HCT116 (cell line): ENCODE results near the gene DYNC2I2. TPM values are rescaled to one million over a fixed set of nuclear protein-coding genes. Genes with fewer than 3 reads are reported as not detected.

Experiments used
- ATAC-seq: fragments of 200-7000 bp; cut with Tn5 transposase; 2 replicates; pipeline ENCODE4 v1.9.1; 2020; ENCODE audit warnings: mild to moderate bottlenecking, moderate library complexity
- BruUV-seq: library from RNA; stranded (reverse); fragments of 400-500 nt; replicated peaks from 2 replicates; lab custom pipeline; 2021; lab: Mats Ljungman, UMichigan
- CTCF ChIA-PET: fragments of 300-600 bp; sonication (Branson Sonifier 250); formaldehyde crosslinking; loops from one replicate; lab custom pipeline; 2021; ENCODE audit warnings: antibody characterized with exemption; lab: Charles Lee
- POLR2A ChIA-PET: fragments of 300-600, 350-600 bp; sonication (Branson Sonifier 250); formaldehyde crosslinking; loops from one replicate; lab custom pipeline; 2021; ENCODE audit warnings: antibody characterized with exemption; lab: Charles Lee
- RAD21 ChIA-PET, 2 experiments: fragments of 300-600 bp; sonication (Branson Sonifier 250); formaldehyde crosslinking; loops; one replicate each; lab custom pipeline; 2023; ENCODE audit warnings: low total read pairs in 2 of 2; ENCODE audit not compliant: uncharacterized antibody in 2 of 2, unreplicated experiment in 2 of 2, low non-redundant PET in 1 of 2; lab: Charles Lee
- DNase-seq: peaks from one replicate; pipeline ENCODE4 v3.0.0-alpha.2; 2010; ENCODE audit warnings: low read depth, low spot score
- H2AFZ ChIP-seq: fragments of 200-600 bp; shearing (Covaris generic), sonication (generic); 2 replicates; pipeline ENCODE4 v1.6.1; 2017; ENCODE audit warnings: low read depth, mixed run types, mixed read lengths, antibody characterized with exemption, low read length; ENCODE audit not compliant: poor library complexity, severe bottlenecking
- H3K27ac ChIP-seq: 2 replicates; pipeline ENCODE4 v1.5.1; 2012; ENCODE audit warnings: low read depth, low read length
- H3K27me3 ChIP-seq: fragments of 200-600 bp; sonication (generic); 2 replicates; pipeline ENCODE4 v1.6.1; 2016; ENCODE audit warnings: mixed run types, low read length, mixed read lengths; ENCODE audit not compliant: insufficient read depth
- H3K36me3 ChIP-seq, 2 experiments: fragments of 200-500 bp in 1 of 2; fragments of 200-600 bp in 1 of 2; sonication (Bioruptor generic) in 1 of 2; sonication (generic) in 1 of 2; 2 replicates each; pipeline versions ENCODE4 v1.5.1 to v1.6.1; 2014 to 2016; ENCODE audit warnings: low read length in 2 of 2, inconsistent platforms in 1 of 2, mixed read lengths in 1 of 2, mixed run types in 1 of 2; ENCODE audit not compliant: insufficient read depth in 2 of 2, control insufficient read depth in 1 of 2
- H3K4me1 ChIP-seq, 2 experiments: fragments of 200-600 bp in 1 of 2; sonication (generic) in 1 of 2; 2 replicates each; pipeline versions ENCODE4 v1.5.1 to v1.6.1; 2012 to 2017; ENCODE audit warnings: low read length in 2 of 2, inconsistent platforms in 1 of 2, mild to moderate bottlenecking in 1 of 2, mixed read lengths in 1 of 2, mixed run types in 1 of 2, moderate library complexity in 1 of 2; ENCODE audit not compliant: insufficient read depth in 2 of 2, control insufficient read depth in 1 of 2
- H3K4me2 ChIP-seq: fragments of 200-600 bp; sonication (generic); 2 replicates; pipeline ENCODE4 v1.6.1; 2017; ENCODE audit warnings: mixed run types, low read length, mixed read lengths
- H3K4me3 ChIP-seq, 2 experiments: fragments of 200-600 bp in 1 of 2; sonication (generic) in 1 of 2; replicated peaks in 1 of 2; 2 replicates each; pipeline ENCODE4 v1.5.1; 2011 to 2016; ENCODE audit warnings: low read length in 2 of 2, control low read depth in 1 of 2, low read depth in 1 of 2, mild to moderate bottlenecking in 1 of 2, mixed read lengths in 1 of 2, mixed run types in 1 of 2
- H3K79me2 ChIP-seq: fragments of 200-600 bp; sonication (generic); 2 replicates; pipeline ENCODE4 v1.6.1; 2017; ENCODE audit warnings: mild to moderate bottlenecking, mixed run types, low read length, moderate library complexity, mixed read lengths; ENCODE audit not compliant: insufficient read depth
- H3K9ac ChIP-seq: fragments of 200-600 bp; sonication (generic); 2 replicates; pipeline ENCODE4 v1.6.1; 2016; ENCODE audit warnings: low read length, mixed read lengths
- H3K9me2 ChIP-seq: fragments of 200-600 bp; sonication (generic), shearing (Covaris generic); 2 replicates; pipeline ENCODE4 v1.6.1; 2017; ENCODE audit warnings: mixed run types, mild to moderate bottlenecking, moderate library complexity; ENCODE audit not compliant: insufficient read depth
- H3K9me3 ChIP-seq, 2 experiments: fragments of 200-500 bp in 1 of 2; fragments of 200-600 bp in 1 of 2; sonication (Bioruptor generic) in 1 of 2; sonication (generic) in 1 of 2; 2 replicates each; pipeline ENCODE4 v1.6.1; 2014 to 2017; ENCODE audit warnings: low read length in 2 of 2, mixed read lengths in 2 of 2, inconsistent platforms in 1 of 2, low read depth in 1 of 2, mild to moderate bottlenecking in 1 of 2, mixed run types in 1 of 2, moderate library complexity in 1 of 2; ENCODE audit not compliant: control insufficient read depth in 1 of 2, insufficient read depth in 1 of 2
- H4K20me1 ChIP-seq: fragments of 200-600 bp; sonication (generic), shearing (Covaris generic); 2 replicates; pipeline ENCODE4 v1.6.1; 2017; ENCODE audit warnings: mixed run types, mild to moderate bottlenecking, moderate library complexity; ENCODE audit not compliant: insufficient read depth
- CBX3 ChIP-seq: IDR thresholded peaks from 2 replicates; pipeline ENCODE4 v1.6.1; 2012; ENCODE audit warnings: low read depth
- CEBPB ChIP-seq: IDR thresholded peaks from 2 replicates; pipeline ENCODE4 v1.6.1; 2012; ENCODE audit warnings: low read depth
- CTCF ChIP-seq, 3 experiments: fragments of 200-600 bp in 1 of 3; sonication (generic) in 1 of 3; IDR thresholded peaks in 2 of 3; conservative IDR thresholded peaks in 1 of 3; 2 replicates each; pipeline ENCODE4 v1.5.1; 2012 to 2017; ENCODE audit warnings: low read depth in 2 of 3, low read length in 2 of 3, antibody characterized with exemption in 1 of 3, borderline replicate concordance in 1 of 3, control low read depth in 1 of 3, mild to moderate bottlenecking in 1 of 3, mixed read lengths in 1 of 3, mixed run types in 1 of 3, moderate library complexity in 1 of 3; ENCODE audit not compliant: insufficient read depth in 1 of 3
- EGR1 ChIP-seq: IDR thresholded peaks from 2 replicates; pipeline ENCODE4 v1.6.1; 2012; ENCODE audit warnings: low read depth
- ELF1 ChIP-seq: IDR thresholded peaks from 2 replicates; pipeline ENCODE4 v1.6.1; 2012; ENCODE audit warnings: low read depth, borderline replicate concordance
- EZH2phosphoT487 ChIP-seq: fragments of 200-600 bp; IDR thresholded peaks from 2 replicates; pipeline ENCODE4 v1.6.1; 2018; ENCODE audit warnings: antibody characterized with exemption, borderline replicate concordance
- JUND ChIP-seq: IDR thresholded peaks from 2 replicates; pipeline ENCODE4 v1.6.1; 2012
- POLR2A ChIP-seq: IDR thresholded peaks from 2 replicates; pipeline ENCODE4 v1.7.0; 2011; ENCODE audit warnings: borderline replicate concordance; ENCODE audit not compliant: insufficient read depth, insufficient read length; ENCODE audit errors: extremely low read depth
- POLR2AphosphoS5 ChIP-seq: IDR thresholded peaks from 2 replicates; pipeline ENCODE4 v1.6.1; 2011; ENCODE audit warnings: mild to moderate bottlenecking, low read depth, low read length, moderate library complexity
- REST ChIP-seq: IDR thresholded peaks from 2 replicates; pipeline ENCODE4 v1.6.1; 2012; ENCODE audit warnings: low read depth
- SIN3A ChIP-seq: IDR thresholded peaks from 2 replicates; pipeline ENCODE4 v1.6.1; 2012; ENCODE audit warnings: low read depth
- SRF ChIP-seq: IDR thresholded peaks from 2 replicates; pipeline ENCODE4 v1.6.1; 2012; ENCODE audit warnings: low read depth
- TCF7L2 ChIP-seq: IDR thresholded peaks from 2 replicates; pipeline ENCODE4 v1.7.0; 2011; ENCODE audit warnings: borderline replicate concordance, inconsistent platforms; ENCODE audit not compliant: insufficient read depth, insufficient read length; ENCODE audit errors: extremely low read depth
- YY1 ChIP-seq: IDR thresholded peaks from 2 replicates; pipeline ENCODE4 v1.6.1; 2011; ENCODE audit warnings: low read length, low read depth, moderate library complexity, mild to moderate bottlenecking; ENCODE audit not compliant: insufficient replicate concordance; ENCODE audit errors: extremely low read depth
- intact Hi-C: fragments of 100-400 bp; cut with micrococcal nuclease; formaldehyde crosslinking; loops from 2 replicates; pipeline ENCODE4 v1.10.0; 2022
- total RNA-seq: library from RNA; stranded (reverse); gene quantifications from one replicate; pipeline ENCODE4 v1.2.1, GENCODE V29; 2021; ENCODE audit not compliant: unreplicated experiment
- TF ChIP-seq, protein P1 (sequence below): IDR thresholded peaks from 2 replicates; pipeline ENCODE4 v1.6.1; 2012

Gene DYNC2I2
- total RNA-seq, 1 experiment from 2014 or later, result 155 TPM

DNA sequence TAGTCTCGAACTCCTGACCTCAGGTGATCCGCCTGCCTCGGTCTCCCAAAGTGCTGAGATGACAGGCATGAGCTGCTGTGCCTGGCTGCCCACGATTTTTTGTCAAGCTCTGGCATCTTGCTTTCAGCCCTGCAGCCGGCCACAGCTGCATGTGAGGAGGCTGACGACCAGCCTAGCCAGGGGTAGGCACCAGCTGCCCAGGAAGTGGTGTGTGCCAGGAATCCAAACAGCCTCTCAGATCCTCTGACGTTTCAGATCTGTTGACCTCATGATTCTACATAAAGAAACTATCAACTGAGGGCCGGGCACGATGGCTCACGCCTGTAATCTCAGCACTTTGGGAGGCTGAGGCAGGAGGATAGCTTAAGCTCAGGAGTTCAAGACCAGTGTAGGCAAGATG, 19.0 kb downstream of the DYNC2I2 start (continued):
- TF ChIP-seq YY1, result no peak
- TF ChIP-seq CBX3, result no peak
- TF ChIP-seq POLR2AphosphoS5, result no peak
- no peak for TF ChIP-seq JUND
- TF ChIP-seq, all 23 proteins: peak for 0

DNA sequence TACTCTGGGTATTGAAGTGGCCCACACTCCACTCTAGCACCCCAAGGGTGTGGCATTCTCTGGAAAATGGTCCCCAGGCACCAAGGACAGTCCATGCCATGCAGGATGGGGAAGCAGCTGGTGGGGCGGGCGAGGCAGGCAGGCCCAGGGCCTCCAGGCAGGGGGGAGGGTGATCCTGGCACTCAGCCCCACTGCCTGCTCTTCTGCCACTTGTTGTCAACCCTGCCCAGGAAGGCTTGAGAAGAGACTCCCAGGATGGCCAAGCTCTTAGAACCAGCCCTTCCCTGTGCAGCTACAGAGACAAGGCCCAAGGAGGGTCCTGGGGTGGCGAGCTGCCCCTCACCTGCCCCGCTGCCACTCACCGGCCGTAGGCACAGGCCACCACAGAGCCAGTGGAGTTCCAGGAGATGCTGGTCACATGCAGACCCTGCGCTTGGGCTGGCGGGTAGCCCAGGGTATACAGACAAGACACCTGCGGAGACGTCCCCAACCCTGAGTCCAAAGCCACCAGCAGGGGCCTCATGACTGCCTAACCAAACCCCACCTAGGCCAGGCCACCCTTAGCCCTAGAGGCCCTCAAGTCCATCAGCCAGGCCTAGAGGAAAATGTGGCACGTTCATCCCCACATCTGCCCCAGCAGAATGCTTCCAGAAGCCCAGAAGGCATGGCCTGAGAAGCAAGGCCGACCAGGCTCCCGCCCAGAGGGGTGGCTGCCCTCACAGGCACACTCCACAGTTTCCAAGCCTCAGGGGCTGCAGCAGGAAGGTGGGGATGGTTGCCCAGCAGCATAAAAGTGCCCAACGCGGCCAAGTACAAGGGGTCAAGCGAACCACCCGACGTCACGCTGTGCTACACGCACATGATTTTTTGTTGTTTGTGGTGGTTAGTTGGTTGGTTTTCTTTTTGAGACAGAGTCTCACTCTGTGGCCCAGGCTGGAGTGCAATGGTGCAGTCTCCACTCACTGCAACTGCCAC, 19.8 kb downstream of the DYNC2I2 start:
- H3K4me3 ChIP-seq, result peak overlapping the region in 1 of 2 experiments; percentile 53; a peak in 2 of 4 replicates
- H3K9ac ChIP-seq, result peak overlapping the region; percentile 80
- no peak for TF ChIP-seq SIN3A
- TF ChIP-seq EZH2phosphoT487, result no peak
- TF ChIP-seq CTCF (IDR thresholded peaks at IDR 0.05 in 2 of 3, conservative IDR thresholded peaks at IDR 0.05 in 1 of 3; ENCODE audit: borderline replicate concordance in 1 of 3, insufficient read depth in 1 of 3, low read depth in 2 of 3, low read length in 2 of 3), result no peak
- no peak for TF ChIP-seq ELF1
- no peak for TF ChIP-seq SRF
- TF ChIP-seq TCF7L2, result no peak
- TF ChIP-seq POLR2AphosphoS5, result no peak
- TF ChIP-seq CBX3, result no peak
- no peak for TF ChIP-seq CEBPB
- TF ChIP-seq YY1, result no peak
- no peak for TF ChIP-seq POLR2A
- TF ChIP-seq EGR1, result no peak
- TF ChIP-seq, protein P1, sequence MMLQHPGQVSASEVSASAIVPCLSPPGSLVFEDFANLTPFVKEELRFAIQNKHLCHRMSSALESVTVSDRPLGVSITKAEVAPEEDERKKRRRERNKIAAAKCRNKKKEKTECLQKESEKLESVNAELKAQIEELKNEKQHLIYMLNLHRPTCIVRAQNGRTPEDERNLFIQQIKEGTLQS, result no peak
- TF ChIP-seq REST, result no peak
- H3K79me2 ChIP-seq, result peaks cover 50% of the 10 kb centered on the region
- H3K4me2 ChIP-seq, result peak overlapping the region; percentile 93
- peak overlapping the region; percentile 99 for H3K27ac ChIP-seq
- H3K9me2 ChIP-seq, result no peaks in the 10 kb centered on the region
- H3K9me3 ChIP-seq, result no peaks in the 10 kb centered on the region
- BruUV-seq, result no TSS peak
- ChIA-PET RAD21 (interaction anchor here in 1 of 2 experiments (0.6 kb wide), 1 partner anchor 19 kb away, joined by 4 read pairs; no protein-coding TSS in a partner anchor), CTCF (interaction anchor here (0.6 to 2.0 kb wide), 9 partner anchors 8 to 341 kb away, joined by 3 to 14 read pairs (median 9); partner anchors contain the start of gene CERCAM), POLR2A (interaction anchor here (0.6 to 1.7 kb wide), 8 partner anchors 11 to 399 kb away, joined by 3 to 11 read pairs (median 4); partner anchors contain the start of genes DYNC2I2 and MIGA2)
- H3K27me3 ChIP-seq, result no peaks in the 10 kb centered on the region
- H2AFZ ChIP-seq, result no peak overlapping the region
- peaks cover 28 to 46% of the 10 kb centered on the region in 2 experiments for H3K4me1 ChIP-seq
- H3K36me3 ChIP-seq, result peaks cover 11 to 44% of the 10 kb centered on the region in 2 experiments
- no peak for DNase-seq
- H4K20me1 ChIP-seq, result no peaks in the 10 kb centered on the region
- intact Hi-C loops, result loop anchor here (1.0 to 5.0 kb wide), 3 partner anchors 7 to 340 kb away; partner anchors contain the start of genes KYAT1 and LRRC8A
- ATAC-seq, result no peak
